Heart left ventricle (tissue), 16 donors: Measurements from ENCODE around the gene CRABP1. TPM values are rescaled to one million over a fixed set of nuclear protein-coding genes. Genes with fewer than 3 reads are reported as not detected.

Experiments used
- ATAC-seq, 4 donors: fragments of 200-7000 bp; cut with Tn5 transposase; one replicate each; pipeline ENCODE4 v1.9.1; 2020 to 2022; ENCODE audit warnings: moderate library complexity in 4 of 4, mild to moderate bottlenecking in 3 of 4, moderate number of reproducible peaks in 1 of 4
- DNase-seq, 5 donors: peaks; one replicate each; pipeline ENCODE4 v3.0.0-alpha.2; 2020
- H3K27ac ChIP-seq, 12 donors: fragments of 200-600 bp; sonication (generic) in 4 of 12; one replicate each; pipeline versions ENCODE4 v1.5.0 to v1.8.0; 2016 to 2022; ENCODE audit warnings: mild to moderate bottlenecking in 2 of 12
- H3K27me3 ChIP-seq, 9 donors: fragments of 200-600 bp; sonication (generic) in 2 of 9; one replicate each; pipeline versions ENCODE4 v1.5.1 to v1.8.0; 2016 to 2022; ENCODE audit warnings: mild to moderate bottlenecking in 3 of 9
- H3K36me3 ChIP-seq, 9 donors: fragments of 200-600 bp; sonication (generic) in 2 of 9; one replicate each; pipeline versions ENCODE4 v1.5.0 to v1.8.0; 2018 to 2022; ENCODE audit warnings: mild to moderate bottlenecking in 2 of 9
- H3K4me1 ChIP-seq, 12 donors: fragments of 200-600 bp; sonication (generic) in 4 of 12; one replicate each; pipeline versions ENCODE4 v1.5.0 to v1.8.0; 2016 to 2022; ENCODE audit warnings: mild to moderate bottlenecking in 3 of 12
- H3K4me3 ChIP-seq, 12 donors: fragments of 200-600 bp; sonication (generic) in 4 of 12; one replicate each; pipeline versions ENCODE4 v1.5.0 to v1.8.0; 2017 to 2022; ENCODE audit warnings: mild to moderate bottlenecking in 9 of 12, moderate library complexity in 4 of 12
- H3K9me3 ChIP-seq, 12 donors: fragments of 200-600 bp; sonication (generic) in 4 of 12; one replicate each; pipeline versions ENCODE4 v1.5.0 to v1.8.0; 2016 to 2022; ENCODE audit warnings: mild to moderate bottlenecking in 1 of 12
- POLR2A ChIP-seq, 2 donors: fragments of 450-650 bp; IDR thresholded peaks; one replicate each; pipeline ENCODE4 v1.6.1; 2017; ENCODE audit warnings: antibody characterized with exemption in 2 of 2, mild to moderate bottlenecking in 2 of 2, moderate library complexity in 2 of 2
- WGBS, 4 donors: extraction: QIAGEN DNeasy Blood & Tissue Kit in 2 of 4; methylation state at CpG; one replicate each; pipeline versions ENCODE4 v1.1.5 to v1.1.7; 2013 to 2018; 5-methylcytosine and 5-hydroxymethylcytosine counted together
- intact Hi-C, 10 donors: fragments of 100-400 bp; cut with DNase I; formaldehyde crosslinking; loops; one replicate each; pipeline versions ENCODE4 v1.11.1 to v1.14.2; 2022
- polyA plus RNA-seq, 2 donors: library from polyadenylated mRNA; stranded (reverse); fragments of 200-250 nt; gene quantifications; one replicate each; pipeline ENCODE4 v1.2.3, GENCODE V29; 2013
- total RNA-seq, 9 donors: library from RNA; depleted of rRNA in 2 of 9; stranded (reverse); fragments of >200 nt in 2 of 9; fragmentation: NEBNext Ultra II Directional in 3 of 9; extraction: Animal tissue kit (Norgen Biotek cat#: 25700) in 3 of 9; gene quantifications; one replicate each; pipeline versions ENCODE4 v1.1.0 to v1.2.4, GENCODE V29; 2016 to 2023
- TF ChIP-seq, protein P1 (sequence below), 12 donors: fragments of 200-600 bp; sonication (generic) in 4 of 12; IDR thresholded peaks; one replicate each; pipeline versions ENCODE4 v1.5.0 to v1.8.0; 2018 to 2022; ENCODE audit warnings: antibody characterized with exemption in 12 of 12, mild to moderate bottlenecking in 5 of 12
- donor health status: ischemic (EF 13 %, LVEDD 7.1; RV severe dilation, severe dysfunction).
- donor health status: healthy with polysubstance abuse.
- donor health status: DM: no; HTN: yes; CAD: no.
- donor health status: DM: no; HTN: no; CAD: no.
- donor health status: ischemic (EF 25% LVEDD 6.9; RV normal size, moderate dysfunction).
- donor health status: ischemic (EF 25% LVEDD 5.7; RV mildly dilated, moderate dysfunction).
- donor health status: healthy.
- donor health status: DM: yes; HTN: yes; CAD: no.
- donor health status: ischemic (EF 35%, LVEDD 5.7; RV mildly dilated, moderate dysfunction).
- donor health status: nonischemic (EF 11% LVEDD 7.7; RV severe dilation, severe dysfunction).
- donor health status: DM: yes; HTN: yes; CAD: no.
- donor health status: PGD.
- donor health status: ischemic (EF 29% LVEDD 5.4; RV normal size, mild dysfunction).
- donor health status: nonischemic (EF 23%, LVEDD 6.1; RV moderate dilation, normal function).

CRABP1 gene
- total and polyA plus RNA-seq, 11 donors = 0.46 TPM; not detected in 10

DNA sequence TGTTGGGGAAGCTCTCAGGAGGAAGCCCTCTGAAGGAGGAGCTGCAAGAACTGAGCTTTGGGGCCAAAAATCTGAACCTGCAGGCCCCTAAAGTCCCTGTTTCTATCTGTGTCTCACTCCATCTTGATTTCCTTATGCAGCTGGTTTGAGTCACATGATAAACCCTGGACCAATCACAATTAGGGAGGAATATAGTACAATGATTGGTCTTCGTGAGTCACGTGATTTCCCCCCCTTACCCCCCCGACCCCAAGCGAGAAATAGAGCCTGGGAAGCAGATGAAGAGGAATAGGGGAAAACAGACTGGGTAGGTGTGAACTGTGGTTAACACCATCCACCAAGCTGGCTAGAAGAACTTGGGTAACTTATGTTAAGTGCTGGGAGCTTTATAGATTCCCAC, 12.9 kb downstream of the CRABP1 start:
- Histone ChIP-seq H3K27me3 (peaks cover 0 to 3% (median 0%) of the 10 kb centered on the region in 9 donors), H3K27ac (no peak overlapping the region), H3K36me3 (no peaks in the 10 kb centered on the region), H3K9me3 (no peaks in the 10 kb centered on the region), H3K4me3 (no peak overlapping the region), H3K4me1 (no peaks in the 10 kb centered on the region)
- TF ChIP-seq POLR2A (IDR thresholded peaks at IDR 0.05) = no peak
- TF ChIP-seq, protein P1, sequence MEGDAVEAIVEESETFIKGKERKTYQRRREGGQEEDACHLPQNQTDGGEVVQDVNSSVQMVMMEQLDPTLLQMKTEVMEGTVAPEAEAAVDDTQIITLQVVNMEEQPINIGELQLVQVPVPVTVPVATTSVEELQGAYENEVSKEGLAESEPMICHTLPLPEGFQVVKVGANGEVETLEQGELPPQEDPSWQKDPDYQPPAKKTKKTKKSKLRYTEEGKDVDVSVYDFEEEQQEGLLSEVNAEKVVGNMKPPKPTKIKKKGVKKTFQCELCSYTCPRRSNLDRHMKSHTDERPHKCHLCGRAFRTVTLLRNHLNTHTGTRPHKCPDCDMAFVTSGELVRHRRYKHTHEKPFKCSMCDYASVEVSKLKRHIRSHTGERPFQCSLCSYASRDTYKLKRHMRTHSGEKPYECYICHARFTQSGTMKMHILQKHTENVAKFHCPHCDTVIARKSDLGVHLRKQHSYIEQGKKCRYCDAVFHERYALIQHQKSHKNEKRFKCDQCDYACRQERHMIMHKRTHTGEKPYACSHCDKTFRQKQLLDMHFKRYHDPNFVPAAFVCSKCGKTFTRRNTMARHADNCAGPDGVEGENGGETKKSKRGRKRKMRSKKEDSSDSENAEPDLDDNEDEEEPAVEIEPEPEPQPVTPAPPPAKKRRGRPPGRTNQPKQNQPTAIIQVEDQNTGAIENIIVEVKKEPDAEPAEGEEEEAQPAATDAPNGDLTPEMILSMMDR (IDR thresholded peaks at IDR 0.05) = no peak
- no peak for ATAC-seq
- intact Hi-C loops = no loop called here
- DNase-seq = no peak
- WGBS, 4 donors = 63 to 77% (median 72%) methylated on average over 4 of the region's 4 CpGs

DNA sequence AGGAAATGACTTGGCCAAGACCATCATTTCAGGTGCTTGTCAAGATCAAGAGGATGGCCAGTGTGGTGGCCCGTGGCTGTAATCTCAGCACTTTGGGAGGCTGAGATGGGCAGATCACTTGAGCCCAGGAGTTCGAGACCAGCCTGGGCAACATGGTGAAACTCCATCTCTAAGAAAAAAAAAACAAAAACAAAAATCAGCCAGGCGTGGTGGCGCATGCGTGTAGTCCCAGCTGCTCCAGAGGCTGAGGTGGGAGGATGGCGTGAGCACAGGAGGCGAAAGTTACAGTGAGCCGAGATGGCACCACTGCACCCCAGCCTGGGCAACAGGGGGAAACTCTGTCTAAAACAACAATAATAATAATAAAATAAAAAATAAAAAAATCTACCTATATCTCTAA, 15.0 kb downstream of the CRABP1 start:
- Histone ChIP-seq H3K9me3 (no peaks in the 10 kb centered on the region), H3K27ac (no peak overlapping the region), H3K4me1 (no peaks in the 10 kb centered on the region), H3K36me3 (no peaks in the 10 kb centered on the region), H3K4me3 (no peak overlapping the region), H3K27me3 (peaks cover 0 to 3% (median 0%) of the 10 kb centered on the region in 9 donors)
- ATAC-seq (no peak), DNase-seq (no peak)
- 82 to 88% (median 86%) methylated on average over 8 of the region's 8 CpGs for WGBS, 4 donors
- intact Hi-C loops = no loop called here
- TF ChIP-seq POLR2A (IDR thresholded peaks at IDR 0.05) = no peak
- TF ChIP-seq, protein P1 (IDR thresholded peaks at IDR 0.05) = no peak

- WGBS, 4 donors = 54 to 65% (median 54%) methylated on average over 6 of the region's 6 CpGs
- Histone ChIP-seq H3K27me3 (peaks cover 0 to 3% (median 0%) of the 10 kb centered on the region in 9 donors), H3K4me1 (no peaks in the 10 kb centered on the region), H3K4me3 (no peak overlapping the region), H3K9me3 (no peaks in the 10 kb centered on the region), H3K27ac (no peak overlapping the region), H3K36me3 (no peaks in the 10 kb centered on the region)
- TF ChIP-seq, protein P1 (IDR thresholded peaks at IDR 0.05) = no peak
- TF ChIP-seq POLR2A (IDR thresholded peaks at IDR 0.05) = no peak
- ATAC-seq (no peak), DNase-seq (no peak)
- intact Hi-C loops = no loop called here
These were observed 18.1 kb downstream of the CRABP1 start for GRCh38 chr15:78358102-78358870.

GRCh38 chr15:78359041-78359808, 19.1 kb downstream of the CRABP1 start:
- no peak overlapping the region for H3K4me3 ChIP-seq
- ATAC-seq (no peak), DNase-seq (no peak)
- H3K27me3 ChIP-seq = peaks cover 0 to 3% (median 0%) of the 10 kb centered on the region in 9 donors
- no peaks in the 10 kb centered on the region for H3K36me3 ChIP-seq
- TF ChIP-seq, protein P1 (IDR thresholded peaks at IDR 0.05) = no peak
- no peak for TF ChIP-seq POLR2A (IDR thresholded peaks at IDR 0.05)
- H3K9me3 ChIP-seq = no peaks in the 10 kb centered on the region
- no peaks in the 10 kb centered on the region for H3K4me1 ChIP-seq
- WGBS, 4 donors = 71 to 85% (median 81%) methylated on average over 3 of the region's 3 CpGs
- no peak overlapping the region for H3K27ac ChIP-seq
- intact Hi-C loops = no loop called here
